Common myeloid progenitor, CD34-positive (primary cell): ENCODE data around the gene CLPSL2.

Source experiments
- CTCF ChIA-PET: fragments of 350-600 bp; sonication (Branson Sonifier 250); formaldehyde crosslinking; loops from one replicate; lab custom pipeline; 2021; ENCODE audit warnings: antibody characterized with exemption; lab: Charles Lee
- POLR2A ChIA-PET: fragments of 350-600 bp; sonication (Branson Sonifier 250); formaldehyde crosslinking; loops from one replicate; lab custom pipeline; 2021; ENCODE audit warnings: antibody characterized with exemption; lab: Charles Lee
- DNase-seq, 3 donors: peaks; one replicate each; pipeline versions ENCODE4 v3.0.0 to v3.0.0-alpha.2; 2013
- H3K27ac ChIP-seq, 2 experiments: 1 replicate in 1 of 2; 2 replicates in 1 of 2; pipeline ENCODE4 v1.7.0; 2013; ENCODE audit warnings: inconsistent platforms in 2 of 2, low read length in 2 of 2, mild to moderate bottlenecking in 2 of 2, low read depth in 1 of 2, moderate library complexity in 1 of 2; ENCODE audit not compliant: severe bottlenecking in 2 of 2, insufficient read depth in 1 of 2, poor library complexity in 1 of 2
- H3K27me3 ChIP-seq, 5 experiments: replicated peaks in 2 of 5; 1 replicate in 3 of 5; 2 replicates in 2 of 5; pipeline versions ENCODE4 v1.6.1 to v1.7.0; 2013; ENCODE audit warnings: low read length in 4 of 5, mild to moderate bottlenecking in 2 of 5, moderate library complexity in 2 of 5, inconsistent platforms in 1 of 5; ENCODE audit not compliant: insufficient read depth in 5 of 5, control insufficient read depth in 4 of 5
- H3K36me3 ChIP-seq, 4 experiments: 1 replicate in 2 of 4; 2 replicates in 2 of 4; pipeline versions ENCODE4 v1.6.1 to v1.7.0; 2013; ENCODE audit warnings: low read length in 3 of 4, control low read depth in 1 of 4, mild to moderate bottlenecking in 1 of 4; ENCODE audit not compliant: control insufficient read depth in 4 of 4, insufficient read depth in 4 of 4
- H3K4me1 ChIP-seq, 4 experiments: 1 replicate in 3 of 4; 2 replicates in 1 of 4; pipeline versions ENCODE4 v1.6.1 to v1.7.1; 2013; ENCODE audit warnings: low read length in 3 of 4, mild to moderate bottlenecking in 3 of 4, control low read depth in 1 of 4, inconsistent platforms in 1 of 4, moderate library complexity in 1 of 4; ENCODE audit not compliant: control insufficient read depth in 4 of 4, insufficient read depth in 4 of 4; ENCODE audit errors: control extremely low read depth in 1 of 4
- H3K4me3 ChIP-seq, 7 experiments: 1 replicate in 4 of 7; 2 replicates in 3 of 7; pipeline versions ENCODE4 v1.5.1 to v1.7.0; 2013; ENCODE audit warnings: mild to moderate bottlenecking in 7 of 7, low read length in 6 of 7, moderate library complexity in 6 of 7, inconsistent platforms in 2 of 7, low read depth in 2 of 7, control low read depth in 1 of 7; ENCODE audit not compliant: insufficient read depth in 4 of 7, control insufficient read depth in 1 of 7; ENCODE audit errors: extremely low read depth in 1 of 7
- H3K9me3 ChIP-seq, 5 experiments: 1 replicate in 4 of 5; 2 replicates in 1 of 5; pipeline versions ENCODE4 v1.6.1 to v1.7.1; 2013; ENCODE audit warnings: low read length in 4 of 5, mild to moderate bottlenecking in 2 of 5, inconsistent platforms in 1 of 5, low read depth in 1 of 5, moderate library complexity in 1 of 5; ENCODE audit not compliant: control insufficient read depth in 4 of 5, insufficient read depth in 2 of 5; ENCODE audit errors: control extremely low read depth in 1 of 5
- WGBS: methylation state at CpG from one replicate; pipeline ENCODE4 v1.1.5; 2013; ENCODE audit not compliant: insufficient coverage; 5-methylcytosine and 5-hydroxymethylcytosine counted together

CLPSL2 gene

GRCh38 chr6:35736253-35736894 lies 40.0 kb upstream of the CLPSL2 start:
- WGBS, result 67% methylated on average over 6 of the region's 8 CpGs
- no peak overlapping the region for H3K27ac ChIP-seq
- peaks cover 10 to 51% (median 32%) of the 10 kb centered on the region in 4 experiments for H3K4me1 ChIP-seq

GRCh38 chr6:35736982-35737412 lies 39.4 kb upstream of the CLPSL2 start, which contains the start of gene ARMC12:
TSS of gene ARMC12 (plus strand) at chr6:35737032. CDS start at chr6:35737109, 77 bp downstream.
- Histone ChIP-seq H3K9me3 (no peaks in the 10 kb centered on the region), H3K36me3 (no peaks in the 10 kb centered on the region), H3K4me1 (peaks cover 10 to 48% (median 32%) of the 10 kb centered on the region in 4 experiments), H3K4me3 (no peak within 1 kb of the TSS), H3K27ac (no peak within 1 kb of the TSS), H3K27me3 (no peaks in the 10 kb centered on the region)
- ChIA-PET POLR2A (interaction anchor here (0.5 to 1.4 kb wide), 3 partner anchors 18 to 208 kb away, joined by 3 to 5 read pairs (median 3); no protein-coding TSS in a partner anchor), CTCF (interaction anchor here (0.6 to 7.5 kb wide), 39 partner anchors 9 to 441 kb away, joined by 3 to 102 read pairs (median 5); no protein-coding TSS in a partner anchor)
- WGBS, result 94% methylated on average over 9 of the region's 10 CpGs
- DNase-seq, result no peak

More at GRCh38 chr6:35736253-35736894, 40.0 kb upstream of the CLPSL2 start:
- ChIA-PET CTCF (interaction anchor here (0.6 to 7.5 kb wide), 35 partner anchors 10 to 440 kb away, joined by 3 to 102 read pairs (median 4); no protein-coding TSS in a partner anchor), POLR2A (interaction anchor here (0.6 to 1.4 kb wide), 2 partner anchors 17 to 152 kb away, joined by 3 to 5 read pairs; no protein-coding TSS in a partner anchor)
- H3K9me3 ChIP-seq, result no peaks in the 10 kb centered on the region
- H3K27me3 ChIP-seq, result no peaks in the 10 kb centered on the region
- H3K4me3 ChIP-seq, result no peak overlapping the region
- peak; percentile 72 to 83 (median 76) for DNase-seq
- H3K36me3 ChIP-seq, result no peaks in the 10 kb centered on the region

- H3K4me3 ChIP-seq, result no peak overlapping the region
- CTCF ChIA-PET, result interaction anchor here (0.6 to 7.5 kb wide), 34 partner anchors 12 to 442 kb away, joined by 3 to 102 read pairs (median 5); no protein-coding TSS in a partner anchor
- H3K9me3 ChIP-seq, result no peaks in the 10 kb centered on the region
- H3K27me3 ChIP-seq, result no peaks in the 10 kb centered on the region
- H3K27ac ChIP-seq, result no peak overlapping the region
- no peaks in the 10 kb centered on the region for H3K36me3 ChIP-seq
- 63% methylated on average over 8 of the region's 16 CpGs for WGBS
- H3K4me1 ChIP-seq, result peaks cover 6 to 42% (median 26%) of the 10 kb centered on the region in 4 experiments
- peak; percentile 77 to 89 (median 88) for DNase-seq
- POLR2A ChIA-PET, result interaction anchor here (0.5 to 1.4 kb wide), 2 partner anchors 153 to 209 kb away, joined by 3 to 5 read pairs; no protein-coding TSS in a partner anchor
Measured at GRCh38 chr6:35737413-35738211, 38.8 kb upstream of the CLPSL2 start.

GRCh38 chr6:35739645-35740524 lies 36.5 kb upstream of the CLPSL2 start:
- ChIA-PET CTCF (interaction anchor here (0.7 to 7.5 kb wide), 10 partner anchors 17 to 450 kb away, joined by 3 to 102 read pairs (median 4); no protein-coding TSS in a partner anchor), POLR2A (interaction anchor here (0.7 kb wide), 1 partner anchor 265 kb away, joined by 3 read pairs; no protein-coding TSS in a partner anchor)
- 96% methylated on average over 2 of the region's 5 CpGs for WGBS
- Histone ChIP-seq H3K27ac (no peak overlapping the region), H3K9me3 (no peaks in the 10 kb centered on the region), H3K4me3 (no peak overlapping the region), H3K27me3 (no peaks in the 10 kb centered on the region), H3K4me1 (peaks cover 2 to 24% (median 12%) of the 10 kb centered on the region in 4 experiments), H3K36me3 (no peaks in the 10 kb centered on the region)
- DNase-seq, result no peak

- H3K27ac ChIP-seq, result no peak overlapping the region
- H3K36me3 ChIP-seq, result no peaks in the 10 kb centered on the region
- peaks cover 0 to 4% (median under 1%) of the 10 kb centered on the region in 5 experiments for H3K9me3 ChIP-seq
- H3K4me3 ChIP-seq, result no peak overlapping the region
- ChIA-PET CTCF (no interaction called here), POLR2A (no interaction called here)
- peaks cover 0 to 6% (median 0%) of the 10 kb centered on the region in 4 experiments for H3K4me1 ChIP-seq
- no peaks in the 10 kb centered on the region for H3K27me3 ChIP-seq
- no peak for DNase-seq
- WGBS, result 96% methylated on average over 4 of the region's 8 CpGs
Measured at GRCh38 chr6:35742842-35743241, 33.6 kb upstream of the CLPSL2 start.

GRCh38 chr6:35745509-35745908 lies 30.9 kb upstream of the CLPSL2 start:
- Histone ChIP-seq H3K4me1 (peaks cover 0 to under 1% (median 0%) of the 10 kb centered on the region in 4 experiments), H3K4me3 (no peak overlapping the region), H3K9me3 (peaks cover 0 to 8% (median 3%) of the 10 kb centered on the region in 5 experiments), H3K36me3 (no peaks in the 10 kb centered on the region), H3K27me3 (no peaks in the 10 kb centered on the region), H3K27ac (no peak overlapping the region)
- WGBS, result 97% methylated on average over 6 of the region's 7 CpGs
- ChIA-PET CTCF (no interaction called here), POLR2A (no interaction called here)
- no peak for DNase-seq
